ENCODE data around the gene TMEM258. TPM values are rescaled to one million over a fixed set of nuclear protein-coding genes. Genes with fewer than 3 reads are reported as not detected.

TMEM258 gene
- total and polyA plus RNA-seq, 2 of the 4 experiments (the other 2 are of a cell fraction) = 107 to 280 TPM

DNA sequence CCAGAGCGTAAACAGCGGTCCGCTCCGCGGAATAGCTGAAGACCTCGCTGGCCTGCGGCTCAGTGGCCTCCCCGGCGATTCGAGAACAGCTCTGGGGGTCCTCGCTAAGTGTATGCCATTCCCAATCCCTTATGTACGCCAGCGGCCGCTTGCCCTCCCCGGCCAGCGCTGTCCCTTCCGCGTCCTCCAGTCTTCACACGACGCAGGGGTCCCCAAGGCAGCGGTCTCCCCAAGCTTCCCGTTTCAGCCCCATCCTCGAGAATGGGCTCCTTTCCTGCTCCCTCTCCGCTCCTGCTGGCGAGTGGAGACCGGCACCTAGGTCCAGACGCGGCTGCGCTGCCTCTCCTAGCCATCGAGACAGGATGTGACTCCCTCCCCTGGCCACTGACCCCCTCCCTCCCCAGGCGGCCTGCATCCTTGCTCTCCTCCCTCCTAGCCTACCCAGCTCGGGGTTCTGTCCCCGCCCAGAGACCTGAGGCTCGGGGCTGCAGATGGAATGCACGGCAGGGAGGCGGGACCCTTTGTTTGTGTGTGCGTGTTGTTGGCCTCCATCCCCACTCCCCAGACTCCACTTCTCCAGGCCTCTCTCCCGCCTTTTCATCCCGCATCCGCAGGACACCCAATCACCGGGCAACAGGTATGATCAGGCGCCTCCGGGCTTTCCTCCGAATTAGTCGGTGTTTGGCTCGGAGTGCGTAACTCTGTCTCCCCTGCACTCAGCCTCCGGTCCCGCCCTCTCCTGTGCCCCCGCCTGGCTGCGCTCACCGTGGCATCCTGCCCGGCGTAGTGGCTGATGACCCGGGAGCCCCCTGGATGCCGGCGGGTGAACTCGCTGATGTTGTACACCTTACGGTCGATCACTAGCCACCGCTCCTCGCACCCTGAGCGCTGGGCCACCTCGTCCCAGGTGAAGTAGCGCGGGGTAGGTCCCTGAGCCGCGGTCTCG is 23.7 kb upstream of the TMEM258 start:
- no TSS peak for BruUV-seq (replicated peaks)
- WGBS, 2 experiments (ENCODE audit: extremely low coverage in 2 of 2, insufficient read length in 1 of 2) = 0% methylated on average over 35 of the region's 69 CpGs; no CpG with 5 or more reads in 1 of the 2 experiments
- Histone ChIP-seq H2BK120ac (ENCODE audit: low read depth, low read length) (peak overlapping the region; percentile 56), H2BK15ac (ENCODE audit: low read depth, low read length) (peak overlapping the region; percentile 19; the same call in 1 of the 3 replicates), H3K18ac (ENCODE audit: low read depth, low read length) (peak overlapping the region; percentile 49), H2AK9ac (replicated peaks; ENCODE audit: low read depth, low read length, poor library complexity) (peak overlapping the region; percentile 96), H3K4me2 (ENCODE audit: low read depth, low read length) (peak overlapping the region; percentile 98), H4K5ac (ENCODE audit: low read depth, low read length) (peak overlapping the region; percentile 71), H3K23ac (ENCODE audit: low read depth, low read length) (peak overlapping the region; percentile 32), H2AFZ (replicated peaks; ENCODE audit: low read length, poor library complexity) (peak overlapping the region; percentile 95), H2BK20ac (ENCODE audit: low read depth, low read length) (no peak overlapping the region), H4K20me1 (ENCODE audit: insufficient read depth, low read length) (no peaks in the 10 kb centered on the region; the same call in 1 of the 2 replicates), H3K36me3 (ENCODE audit: control insufficient read depth, insufficient read depth, low read length) (peaks cover 16% of the 10 kb centered on the region), H3K79me1 (ENCODE audit: low read depth in 1 of 2, low read length in 2 of 2) (peaks cover 7 to 39% of the 10 kb centered on the region in 2 experiments; a peak in 3 of 4 replicates), H3K14ac (replicated peaks; ENCODE audit: low read depth, low read length) (peak overlapping the region; percentile 67), H3K4ac (ENCODE audit: low read depth, low read length) (peak overlapping the region; percentile 66), H4K91ac (ENCODE audit: insufficient read depth, low read depth, low read length) (peak overlapping the region; percentile 86), H3K27me3 (ENCODE audit: control insufficient read depth, insufficient read depth, low read length) (no peaks in the 10 kb centered on the region), H3K27ac (ENCODE audit: insufficient read depth, low read length) (peak overlapping the region; percentile 92), H2BK5ac (ENCODE audit: low read depth, low read length, poor library complexity, severe bottlenecking) (peak overlapping the region; percentile 82), H3K9me3 (ENCODE audit: control insufficient read depth, insufficient read depth, low read length) (no peaks in the 10 kb centered on the region), H3K9ac (ENCODE audit: low read depth, low read length) (peak overlapping the region; percentile 84), H3K4me1 (ENCODE audit: control insufficient read depth, insufficient read depth, low read length) (peaks cover 5% of the 10 kb centered on the region; the same call in 1 of the 2 replicates), H4K8ac (ENCODE audit: low read depth in 2 of 2, low read length in 2 of 2) (peak overlapping the region; percentile 72 to 95; a peak in 3 of 4 replicates), H3K9me1 (ENCODE audit: insufficient read depth, low read length) (peaks cover 14% of the 10 kb centered on the region), H3K4me3 (ENCODE audit: insufficient read depth, low read depth, low read length) (peak overlapping the region; percentile 86), H2AK5ac (ENCODE audit: low read depth, low read length) (peak overlapping the region; percentile 94), H3K56ac (ENCODE audit: extremely low read depth, insufficient read depth, low read length) (peak overlapping the region; percentile 55)
- ATAC-seq (ENCODE audit: low read depth) = peak; percentile 21
- in situ Hi-C loops (cut with MboI; ENCODE audit: low sequenced_read_pairs) (no loop called here), intact Hi-C loops (cut with micrococcal nuclease) (no loop called here), dilution Hi-C loops (cut with HindIII; ENCODE audit: low sequenced_read_pairs, unreplicated experiment) (no loop called here)
- peak; percentile 60 for DNase-seq
- TF ChIP-seq POLR2A (IDR thresholded peaks at IDR 0.05; ENCODE audit: low read depth, low read length) = peak; percentile 63
- TF ChIP-seq MXI1 (IDR thresholded peaks at IDR 0.05; ENCODE audit: borderline replicate concordance, low read depth, low read length) = no peak; the same call in 1 of the 2 replicates
- TF ChIP-seq, protein P1, sequence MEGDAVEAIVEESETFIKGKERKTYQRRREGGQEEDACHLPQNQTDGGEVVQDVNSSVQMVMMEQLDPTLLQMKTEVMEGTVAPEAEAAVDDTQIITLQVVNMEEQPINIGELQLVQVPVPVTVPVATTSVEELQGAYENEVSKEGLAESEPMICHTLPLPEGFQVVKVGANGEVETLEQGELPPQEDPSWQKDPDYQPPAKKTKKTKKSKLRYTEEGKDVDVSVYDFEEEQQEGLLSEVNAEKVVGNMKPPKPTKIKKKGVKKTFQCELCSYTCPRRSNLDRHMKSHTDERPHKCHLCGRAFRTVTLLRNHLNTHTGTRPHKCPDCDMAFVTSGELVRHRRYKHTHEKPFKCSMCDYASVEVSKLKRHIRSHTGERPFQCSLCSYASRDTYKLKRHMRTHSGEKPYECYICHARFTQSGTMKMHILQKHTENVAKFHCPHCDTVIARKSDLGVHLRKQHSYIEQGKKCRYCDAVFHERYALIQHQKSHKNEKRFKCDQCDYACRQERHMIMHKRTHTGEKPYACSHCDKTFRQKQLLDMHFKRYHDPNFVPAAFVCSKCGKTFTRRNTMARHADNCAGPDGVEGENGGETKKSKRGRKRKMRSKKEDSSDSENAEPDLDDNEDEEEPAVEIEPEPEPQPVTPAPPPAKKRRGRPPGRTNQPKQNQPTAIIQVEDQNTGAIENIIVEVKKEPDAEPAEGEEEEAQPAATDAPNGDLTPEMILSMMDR (conservative IDR thresholded peaks at IDR 0.05; ENCODE audit: low read depth, low read length) = no peak
- TF ChIP-seq, protein P2, sequence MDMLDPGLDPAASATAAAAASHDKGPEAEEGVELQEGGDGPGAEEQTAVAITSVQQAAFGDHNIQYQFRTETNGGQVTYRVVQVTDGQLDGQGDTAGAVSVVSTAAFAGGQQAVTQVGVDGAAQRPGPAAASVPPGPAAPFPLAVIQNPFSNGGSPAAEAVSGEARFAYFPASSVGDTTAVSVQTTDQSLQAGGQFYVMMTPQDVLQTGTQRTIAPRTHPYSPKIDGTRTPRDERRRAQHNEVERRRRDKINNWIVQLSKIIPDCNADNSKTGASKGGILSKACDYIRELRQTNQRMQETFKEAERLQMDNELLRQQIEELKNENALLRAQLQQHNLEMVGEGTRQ (IDR thresholded peaks at IDR 0.05; ENCODE audit: low read depth, low read length) = no peak
- no peak for TF ChIP-seq SMC3 (IDR thresholded peaks at IDR 0.05; ENCODE audit: low read depth, low read length)
- TF ChIP-seq MAZ (IDR thresholded peaks at IDR 0.05; ENCODE audit: borderline replicate concordance, low read depth, low read length) = peak; percentile 55; the same call in 1 of the 2 replicates
- peak; percentile 5 for TF ChIP-seq RCOR1 (IDR thresholded peaks at IDR 0.05; ENCODE audit: insufficient replicate concordance, low read length)
- no peak for TF ChIP-seq NFE2L2 (IDR thresholded peaks at IDR 0.05; ENCODE audit: low read depth, low read length)
- CTCF ChIA-PET = interaction anchor here (0.6 to 1.5 kb wide), 6 partner anchors 11 to 1969 kb away, joined by 3 to 6 read pairs (median 3); partner anchors contain the start of gene FADS2
- POLR2A ChIA-PET (ENCODE audit: unreplicated experiment) = interaction anchor here (1.1 to 1.5 kb wide), 2 partner anchors 10 to 18 kb away, joined by 4 to 6 read pairs; no protein-coding TSS in a partner anchor

Measured in IMR-90 (cell line).